ENCODE measurements around the gene LTBP1.

DNA sequence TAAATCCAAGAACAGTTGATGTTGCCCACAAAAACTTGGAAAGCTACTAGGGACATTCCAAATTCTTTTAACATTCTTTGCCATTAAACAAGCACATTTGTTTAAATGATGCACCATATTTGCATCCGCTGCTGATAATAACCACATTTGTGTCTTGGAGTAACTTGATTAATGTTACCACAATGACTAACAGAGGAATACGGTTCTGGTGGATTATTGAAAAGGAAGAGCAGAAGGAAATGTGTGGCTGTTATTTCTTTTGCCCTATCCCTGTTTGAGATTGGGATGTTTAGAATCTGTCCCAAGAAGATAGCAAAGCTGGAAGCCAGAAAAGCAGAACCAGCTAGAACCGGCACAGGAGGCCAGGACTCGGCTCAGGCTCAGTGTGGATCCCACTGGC, 490.5 kb downstream of the LTBP1 start:
- TF ChIP-seq, protein P1, sequence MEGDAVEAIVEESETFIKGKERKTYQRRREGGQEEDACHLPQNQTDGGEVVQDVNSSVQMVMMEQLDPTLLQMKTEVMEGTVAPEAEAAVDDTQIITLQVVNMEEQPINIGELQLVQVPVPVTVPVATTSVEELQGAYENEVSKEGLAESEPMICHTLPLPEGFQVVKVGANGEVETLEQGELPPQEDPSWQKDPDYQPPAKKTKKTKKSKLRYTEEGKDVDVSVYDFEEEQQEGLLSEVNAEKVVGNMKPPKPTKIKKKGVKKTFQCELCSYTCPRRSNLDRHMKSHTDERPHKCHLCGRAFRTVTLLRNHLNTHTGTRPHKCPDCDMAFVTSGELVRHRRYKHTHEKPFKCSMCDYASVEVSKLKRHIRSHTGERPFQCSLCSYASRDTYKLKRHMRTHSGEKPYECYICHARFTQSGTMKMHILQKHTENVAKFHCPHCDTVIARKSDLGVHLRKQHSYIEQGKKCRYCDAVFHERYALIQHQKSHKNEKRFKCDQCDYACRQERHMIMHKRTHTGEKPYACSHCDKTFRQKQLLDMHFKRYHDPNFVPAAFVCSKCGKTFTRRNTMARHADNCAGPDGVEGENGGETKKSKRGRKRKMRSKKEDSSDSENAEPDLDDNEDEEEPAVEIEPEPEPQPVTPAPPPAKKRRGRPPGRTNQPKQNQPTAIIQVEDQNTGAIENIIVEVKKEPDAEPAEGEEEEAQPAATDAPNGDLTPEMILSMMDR (IDR thresholded peaks at IDR 0.05): no peak
- no peak for TF ChIP-seq NR3C1 (IDR thresholded peaks at IDR 0.05)
- no peak for TF ChIP-seq E2F6 (IDR thresholded peaks at IDR 0.05; ENCODE audit: borderline replicate concordance, low read depth)
- no peak for TF ChIP-seq HOXB13 (CRISPR knock-in tag; IDR thresholded peaks at IDR 0.05; ENCODE audit: low read depth)
- no peak for TF ChIP-seq MAFK (IDR thresholded peaks at IDR 0.05; ENCODE audit: partially characterized antibody)
- TF ChIP-seq RARB (CRISPR knock-in tag; IDR thresholded peaks at IDR 0.05): no peak
- TF ChIP-seq BCL3 (IDR thresholded peaks at IDR 0.05): no peak
- no peak for TF ChIP-seq EP300 (IDR thresholded peaks at IDR 0.05)
- no peak for TF ChIP-seq RAD21 (conservative IDR thresholded peaks at IDR 0.05 in 1 of 2, IDR thresholded peaks at IDR 0.05 in 1 of 2)
- TF ChIP-seq POLR2A (IDR thresholded peaks at IDR 0.05; ENCODE audit: low read length): no peak
